ENCODE results near the gene WNT2B.
"Not testable (repeated sequence)": the region's sequence is repeated elsewhere in the genome, so short reads cannot be mapped to it uniquely, and the experiment has no call there.

The WNT2B gene

DNA sequence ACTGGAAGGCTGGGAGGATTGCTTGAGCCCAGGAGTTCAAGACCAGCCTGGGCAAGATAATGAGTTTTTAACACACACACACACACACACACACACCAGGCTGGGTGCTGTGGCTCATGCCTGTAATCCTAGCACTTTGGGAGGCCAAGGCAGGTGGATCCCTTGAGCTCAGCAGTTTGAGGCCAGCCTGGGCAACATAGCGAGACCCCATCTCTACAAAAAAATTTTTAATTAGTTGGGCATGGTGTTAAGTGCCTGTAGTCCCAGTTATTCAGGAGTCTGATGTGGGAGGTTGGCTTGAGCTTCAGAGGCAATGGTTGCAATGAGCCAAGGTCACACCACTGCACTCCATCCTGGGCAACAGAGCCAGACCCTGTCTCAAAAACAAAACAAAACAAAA, 22.7 kb upstream of the WNT2B start:
- H3K27me3 ChIP-seq (ENCODE audit: control insufficient read depth, insufficient read depth, low read length); H3K36me3 ChIP-seq (ENCODE audit: control insufficient read depth, insufficient read depth, low read length); H3K4me1 ChIP-seq (ENCODE audit: control insufficient read depth, insufficient read depth, low read length); H3K9me3 ChIP-seq (ENCODE audit: control insufficient read depth, insufficient read depth, low read length); H3K4me3 ChIP-seq (ENCODE audit: low read depth, low read length); H3K9ac ChIP-seq (ENCODE audit: low read depth, low read length): not testable (repeated sequence)

DNA sequence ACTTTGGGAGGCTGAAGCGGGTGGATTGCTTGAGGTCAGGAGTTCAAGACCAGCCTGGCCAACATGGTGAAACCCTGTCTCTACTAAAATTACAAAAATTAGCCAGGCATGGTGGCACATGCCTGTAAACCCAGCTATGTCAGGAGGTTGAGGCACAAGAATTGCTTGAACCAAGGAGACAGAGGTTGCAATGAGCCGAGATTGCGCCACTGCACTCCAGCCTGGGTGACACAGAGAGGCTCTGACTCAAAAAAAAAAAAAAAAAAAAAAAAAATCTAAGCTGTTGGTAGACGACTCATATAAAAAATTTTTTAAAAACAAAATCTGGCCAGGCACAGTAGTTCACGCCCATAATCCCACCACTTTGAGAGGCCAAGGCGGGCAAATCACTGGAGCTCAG, 21.1 kb upstream of the WNT2B start:
- H3K4me3 ChIP-seq (ENCODE audit: low read depth, low read length); H3K4me1 ChIP-seq (ENCODE audit: control insufficient read depth, insufficient read depth, low read length); H3K9me3 ChIP-seq (ENCODE audit: control insufficient read depth, insufficient read depth, low read length); H3K9ac ChIP-seq (ENCODE audit: low read depth, low read length); H3K27me3 ChIP-seq (ENCODE audit: control insufficient read depth, insufficient read depth, low read length); H3K36me3 ChIP-seq (ENCODE audit: control insufficient read depth, insufficient read depth, low read length): not testable (repeated sequence)

DNA sequence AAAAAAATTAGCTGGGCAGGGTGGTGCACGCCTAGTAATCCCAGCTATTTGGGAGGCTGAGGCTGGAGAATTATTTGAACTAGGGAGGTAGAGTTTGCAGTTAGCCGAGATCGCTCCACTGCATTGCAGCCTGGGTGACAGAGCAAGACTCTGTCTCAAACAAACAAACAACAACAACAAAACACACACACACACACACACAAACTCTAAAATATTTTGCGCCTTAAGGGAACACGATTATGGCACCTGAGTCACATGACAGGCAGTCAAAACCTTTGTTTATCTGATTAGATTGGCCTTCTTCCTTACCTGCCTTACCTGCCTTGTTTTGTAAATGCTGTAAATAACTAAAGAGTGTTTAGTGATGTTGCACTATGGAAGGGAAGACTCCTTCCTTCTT, 20.6 kb upstream of the WNT2B start:
- H3K9me3 ChIP-seq (ENCODE audit: control insufficient read depth, insufficient read depth, low read length): no peaks in the 10 kb centered on the region
- no peak overlapping the region for H3K4me3 ChIP-seq (ENCODE audit: low read depth, low read length)
- no peak overlapping the region for H3K9ac ChIP-seq (ENCODE audit: low read depth, low read length)
- no peaks in the 10 kb centered on the region for H3K4me1 ChIP-seq (ENCODE audit: control insufficient read depth, insufficient read depth, low read length)
- no peaks in the 10 kb centered on the region for H3K27me3 ChIP-seq (ENCODE audit: control insufficient read depth, insufficient read depth, low read length)
- no peaks in the 10 kb centered on the region for H3K36me3 ChIP-seq (ENCODE audit: control insufficient read depth, insufficient read depth, low read length)

DNA sequence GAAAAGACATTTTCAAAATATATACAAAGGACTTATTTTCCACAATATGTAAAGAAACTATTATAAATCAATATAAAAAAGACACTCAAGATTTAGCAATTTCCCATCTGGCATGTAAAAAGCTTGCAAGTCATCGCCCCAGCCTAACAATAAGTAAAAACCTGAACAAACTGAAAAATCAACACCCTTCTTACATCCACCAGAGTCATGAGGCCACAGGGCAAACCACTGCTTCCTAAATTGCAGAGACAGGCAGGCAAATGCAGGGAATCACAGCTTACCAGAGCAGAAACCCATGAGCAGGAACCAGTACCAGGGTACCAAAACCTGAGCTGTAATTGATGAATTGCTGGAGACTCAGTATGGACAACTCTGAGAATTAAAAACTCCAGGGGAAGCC, 16.7 kb upstream of the WNT2B start:
- Histone ChIP-seq H3K4me3 (ENCODE audit: low read depth, low read length) (no peak overlapping the region), H3K9ac (ENCODE audit: low read depth, low read length) (no peak overlapping the region), H3K4me1 (ENCODE audit: control insufficient read depth, insufficient read depth, low read length) (no peaks in the 10 kb centered on the region), H3K27me3 (ENCODE audit: control insufficient read depth, insufficient read depth, low read length) (no peaks in the 10 kb centered on the region), H3K9me3 (ENCODE audit: control insufficient read depth, insufficient read depth, low read length) (no peaks in the 10 kb centered on the region), H3K36me3 (ENCODE audit: control insufficient read depth, insufficient read depth, low read length) (no peaks in the 10 kb centered on the region)

DNA sequence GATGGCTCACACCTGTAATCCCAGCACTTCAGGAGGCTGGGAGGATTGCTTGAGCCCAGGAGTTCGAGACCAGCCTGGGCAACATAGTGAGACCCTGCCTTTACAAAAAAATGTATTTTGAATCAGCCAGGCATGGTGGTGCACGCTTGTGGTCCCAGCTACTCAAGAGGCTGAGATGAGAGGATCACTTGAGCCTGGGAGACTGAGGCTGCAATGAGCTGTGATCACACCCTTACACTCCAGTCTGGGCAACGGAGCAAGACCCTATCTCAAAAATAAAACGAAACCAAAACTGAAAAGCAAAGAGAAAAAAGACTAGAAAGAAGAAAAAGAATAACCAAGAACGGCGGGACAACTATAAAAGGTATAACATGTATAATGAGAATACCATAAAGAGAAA, 15.4 kb upstream of the WNT2B start:
- no peaks in the 10 kb centered on the region for H3K27me3 ChIP-seq (ENCODE audit: control insufficient read depth, insufficient read depth, low read length)
- H3K4me1 ChIP-seq (ENCODE audit: control insufficient read depth, insufficient read depth, low read length): no peaks in the 10 kb centered on the region
- no peaks in the 10 kb centered on the region for H3K9me3 ChIP-seq (ENCODE audit: control insufficient read depth, insufficient read depth, low read length)
- no peak overlapping the region for H3K9ac ChIP-seq (ENCODE audit: low read depth, low read length)
- no peak overlapping the region for H3K4me3 ChIP-seq (ENCODE audit: low read depth, low read length)
- H3K36me3 ChIP-seq (ENCODE audit: control insufficient read depth, insufficient read depth, low read length): no peaks in the 10 kb centered on the region

DNA sequence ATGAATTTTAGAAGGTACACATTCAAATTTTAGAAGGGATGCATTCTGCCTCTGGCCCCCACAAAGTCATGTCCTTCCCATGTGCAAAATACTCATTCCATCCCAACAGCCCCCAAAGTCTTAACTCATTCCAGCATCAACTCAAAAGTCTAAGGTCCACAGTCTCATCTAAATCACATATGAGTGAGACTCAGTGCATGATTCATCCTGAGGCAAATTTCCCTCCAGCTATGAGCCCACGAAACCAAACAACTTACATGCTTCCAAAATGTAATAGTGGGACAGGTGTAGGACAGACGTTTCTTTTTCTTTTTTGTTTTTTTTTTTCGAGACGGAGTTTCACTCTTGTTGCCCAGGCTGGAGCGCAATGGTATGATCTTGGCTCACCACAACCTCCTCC, 12.5 kb upstream of the WNT2B start:
- H3K9me3 ChIP-seq (ENCODE audit: control insufficient read depth, insufficient read depth, low read length): no peaks in the 10 kb centered on the region
- no peaks in the 10 kb centered on the region for H3K4me1 ChIP-seq (ENCODE audit: control insufficient read depth, insufficient read depth, low read length)
- peaks cover 23% of the 10 kb centered on the region for H3K27me3 ChIP-seq (ENCODE audit: control insufficient read depth, insufficient read depth, low read length)
- H3K4me3 ChIP-seq (ENCODE audit: low read depth, low read length): no peak overlapping the region
- no peak overlapping the region for H3K9ac ChIP-seq (ENCODE audit: low read depth, low read length)
- no peaks in the 10 kb centered on the region for H3K36me3 ChIP-seq (ENCODE audit: control insufficient read depth, insufficient read depth, low read length)

DNA sequence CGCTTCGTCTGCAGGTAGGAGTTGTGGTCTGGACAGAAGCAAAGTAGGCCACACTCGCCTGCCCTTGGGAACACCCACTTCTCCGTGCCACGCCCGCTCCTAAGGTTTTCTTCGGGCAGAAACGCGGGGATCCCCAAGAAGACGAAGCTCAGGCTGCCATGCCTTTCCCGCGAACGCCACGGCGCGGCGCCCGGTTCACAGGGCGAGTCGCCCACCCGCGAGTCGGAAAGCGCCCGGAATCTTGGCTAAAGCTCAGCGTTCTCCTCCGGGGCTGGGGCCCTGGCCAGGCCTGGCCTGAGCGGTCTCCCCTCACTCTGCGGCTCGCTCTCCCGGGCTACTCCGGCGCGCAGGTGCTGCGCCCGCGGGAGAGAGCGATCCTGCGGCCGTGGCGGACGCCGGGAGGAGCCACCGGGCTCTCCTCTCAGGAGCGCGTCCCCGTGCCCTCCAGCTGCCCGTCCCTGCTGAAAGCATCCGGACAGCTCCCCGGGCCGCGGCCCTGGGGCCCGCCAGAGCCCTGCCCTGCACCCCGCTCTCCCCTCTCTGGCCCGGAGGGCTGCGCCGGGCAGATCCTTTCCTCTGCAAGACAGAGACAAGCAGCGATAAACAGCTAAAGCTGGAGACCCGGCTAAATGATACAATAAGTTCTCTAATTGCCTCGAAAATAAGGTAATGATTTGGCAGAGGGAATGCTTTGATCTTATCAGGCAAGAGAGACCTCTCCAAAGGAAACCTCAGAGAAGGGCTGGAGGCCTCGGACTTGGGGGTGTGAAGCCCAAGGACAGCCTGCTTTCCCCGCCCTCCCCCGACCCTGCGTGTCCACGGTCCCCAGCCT, 6.7 kb upstream of the WNT2B start:
- Histone ChIP-seq H3K4me1 (ENCODE audit: control insufficient read depth, insufficient read depth, low read length) (peaks cover 4% of the 10 kb centered on the region), H3K27me3 (ENCODE audit: control insufficient read depth, insufficient read depth, low read length) (peaks cover 80% of the 10 kb centered on the region), H3K9me3 (ENCODE audit: control insufficient read depth, insufficient read depth, low read length) (no peaks in the 10 kb centered on the region), H3K4me3 (ENCODE audit: low read depth, low read length) (peak overlapping the region; percentile 58), H3K36me3 (ENCODE audit: control insufficient read depth, insufficient read depth, low read length) (no peaks in the 10 kb centered on the region), H3K9ac (ENCODE audit: low read depth, low read length) (no peak overlapping the region)

DNA sequence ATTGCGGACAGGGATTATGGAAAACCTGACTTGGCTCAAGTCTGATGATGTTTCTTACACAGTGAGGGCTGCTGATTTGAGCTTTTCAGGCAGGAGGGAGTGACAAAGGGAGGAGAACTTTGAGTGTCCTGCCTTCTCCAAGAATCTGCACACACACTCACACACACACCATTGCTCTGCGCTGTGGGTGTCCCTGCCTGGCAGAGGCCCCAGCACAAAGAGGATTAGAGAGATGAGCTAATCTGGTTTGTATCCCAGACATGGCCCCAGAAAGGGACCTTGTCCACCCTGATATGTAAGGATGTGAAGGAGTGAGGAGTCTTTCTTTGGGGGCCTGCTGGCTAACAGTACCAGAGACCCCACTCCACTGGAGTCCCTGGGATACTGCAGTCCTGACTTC, 5.9 kb upstream of the WNT2B start:
- Histone ChIP-seq H3K4me3 (ENCODE audit: low read depth, low read length) (peak overlapping the region; percentile 58), H3K27me3 (ENCODE audit: control insufficient read depth, insufficient read depth, low read length) (peaks cover 88% of the 10 kb centered on the region), H3K9ac (ENCODE audit: low read depth, low read length) (no peak overlapping the region), H3K36me3 (ENCODE audit: control insufficient read depth, insufficient read depth, low read length) (no peaks in the 10 kb centered on the region), H3K9me3 (ENCODE audit: control insufficient read depth, insufficient read depth, low read length) (no peaks in the 10 kb centered on the region), H3K4me1 (ENCODE audit: control insufficient read depth, insufficient read depth, low read length) (peaks cover 7% of the 10 kb centered on the region)

DNA sequence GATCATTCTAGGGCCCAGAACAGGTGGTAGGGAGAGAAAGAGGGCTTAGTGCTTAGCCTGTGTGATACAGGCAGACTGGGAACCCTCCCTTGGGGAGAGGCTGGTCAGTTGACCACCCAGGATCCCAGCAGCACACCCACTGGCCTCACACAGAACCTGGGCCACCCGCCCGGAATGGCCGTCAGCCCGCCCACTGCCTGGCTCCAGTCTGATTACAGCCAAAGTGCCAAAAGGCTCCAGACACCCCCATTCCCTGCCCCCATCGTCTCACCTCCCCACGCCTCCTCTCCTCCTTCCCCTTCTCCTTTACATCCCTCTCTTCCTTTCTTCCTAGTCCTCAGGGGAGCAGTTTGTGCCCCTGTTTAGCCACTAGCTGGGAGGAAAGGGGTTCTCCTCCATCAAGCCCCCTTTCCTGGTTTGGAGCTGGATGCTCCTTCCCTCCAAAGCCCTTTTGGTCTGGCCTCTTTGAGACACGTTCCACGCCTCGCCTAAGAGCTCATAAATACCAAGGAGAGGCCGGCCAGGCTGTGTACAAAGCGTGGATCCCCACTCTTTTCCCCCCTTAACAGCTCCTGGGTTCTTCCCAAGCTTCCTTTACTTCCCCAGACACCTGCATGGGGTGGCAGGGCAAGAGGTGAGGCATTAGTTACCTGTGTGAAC, 4.6 kb upstream of the WNT2B start:
- Histone ChIP-seq H3K36me3 (ENCODE audit: control insufficient read depth, insufficient read depth, low read length) (no peaks in the 10 kb centered on the region), H3K27me3 (ENCODE audit: control insufficient read depth, insufficient read depth, low read length) (peaks cover 90% of the 10 kb centered on the region), H3K9ac (ENCODE audit: low read depth, low read length) (no peak overlapping the region), H3K9me3 (ENCODE audit: control insufficient read depth, insufficient read depth, low read length) (no peaks in the 10 kb centered on the region), H3K4me3 (ENCODE audit: low read depth, low read length) (no peak overlapping the region), H3K4me1 (ENCODE audit: control insufficient read depth, insufficient read depth, low read length) (peaks cover 7% of the 10 kb centered on the region)

DNA sequence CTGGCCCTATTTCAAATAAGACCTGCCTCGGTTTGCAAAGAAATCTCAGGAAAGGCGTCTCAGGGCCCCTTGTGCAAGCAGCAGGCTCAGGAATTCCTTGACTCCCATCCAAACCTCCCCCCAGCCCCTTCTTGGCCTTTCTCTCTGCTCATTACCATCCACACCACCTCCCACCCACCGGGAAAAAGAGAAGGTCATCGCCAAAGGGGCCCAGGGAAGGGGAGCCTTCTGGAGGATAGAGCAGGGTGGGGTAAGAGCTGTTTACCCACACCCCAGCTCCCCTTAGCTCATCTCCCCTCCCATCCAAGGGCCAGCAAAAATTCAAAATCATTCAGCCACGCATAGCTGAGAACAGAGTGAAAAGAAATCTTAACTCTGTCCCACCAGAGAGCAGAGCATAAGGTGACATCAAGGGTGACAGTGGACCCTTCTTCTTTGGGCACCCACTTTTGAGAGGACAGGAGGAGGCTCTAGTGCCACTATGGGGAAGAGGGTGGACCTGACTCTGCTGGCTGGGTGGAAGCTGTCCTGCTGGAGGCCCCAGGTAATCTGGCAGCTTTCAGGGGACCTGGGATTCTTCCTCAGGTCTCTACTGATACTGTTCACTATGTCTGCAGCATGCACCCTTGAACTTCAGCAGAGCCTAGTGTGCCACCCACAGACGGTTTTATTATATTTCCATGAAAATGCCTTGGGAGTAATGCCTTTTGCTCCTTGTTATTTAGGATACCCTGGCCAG, 3.9 kb upstream of the WNT2B start:
- H3K36me3 ChIP-seq (ENCODE audit: control insufficient read depth, insufficient read depth, low read length): no peaks in the 10 kb centered on the region
- no peak overlapping the region for H3K4me3 ChIP-seq (ENCODE audit: low read depth, low read length)
- no peak overlapping the region for H3K9ac ChIP-seq (ENCODE audit: low read depth, low read length)
- H3K9me3 ChIP-seq (ENCODE audit: control insufficient read depth, insufficient read depth, low read length): no peaks in the 10 kb centered on the region
- peaks cover 93% of the 10 kb centered on the region for H3K27me3 ChIP-seq (ENCODE audit: control insufficient read depth, insufficient read depth, low read length)
- peaks cover 9% of the 10 kb centered on the region for H3K4me1 ChIP-seq (ENCODE audit: control insufficient read depth, insufficient read depth, low read length)

DNA sequence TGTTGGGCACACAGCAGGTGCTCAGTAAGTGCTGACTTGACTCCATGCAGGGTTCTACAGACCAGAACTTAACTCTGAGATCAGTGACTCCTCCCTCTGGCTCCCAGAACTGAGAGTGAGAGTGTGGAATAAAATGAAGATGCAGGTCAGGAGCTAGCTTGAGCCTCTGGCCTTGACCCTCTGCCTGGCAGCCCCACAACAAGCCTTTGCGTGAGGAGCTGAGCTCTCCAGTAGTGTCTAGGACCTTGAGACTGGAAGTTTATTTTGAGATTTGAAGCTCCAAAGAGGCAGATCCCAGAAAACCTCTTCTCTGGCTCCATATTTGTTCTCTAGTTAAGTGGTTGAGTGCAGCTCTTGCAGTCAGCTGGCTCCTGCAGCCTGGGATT, 3.4 kb upstream of the WNT2B start:
- Histone ChIP-seq H3K4me1 (ENCODE audit: control insufficient read depth, insufficient read depth, low read length) (peaks cover 13% of the 10 kb centered on the region), H3K27me3 (ENCODE audit: control insufficient read depth, insufficient read depth, low read length) (peaks cover 93% of the 10 kb centered on the region), H3K36me3 (ENCODE audit: control insufficient read depth, insufficient read depth, low read length) (no peaks in the 10 kb centered on the region), H3K9ac (ENCODE audit: low read depth, low read length) (no peak overlapping the region), H3K9me3 (ENCODE audit: control insufficient read depth, insufficient read depth, low read length) (no peaks in the 10 kb centered on the region), H3K4me3 (ENCODE audit: low read depth, low read length) (no peak overlapping the region)

DNA sequence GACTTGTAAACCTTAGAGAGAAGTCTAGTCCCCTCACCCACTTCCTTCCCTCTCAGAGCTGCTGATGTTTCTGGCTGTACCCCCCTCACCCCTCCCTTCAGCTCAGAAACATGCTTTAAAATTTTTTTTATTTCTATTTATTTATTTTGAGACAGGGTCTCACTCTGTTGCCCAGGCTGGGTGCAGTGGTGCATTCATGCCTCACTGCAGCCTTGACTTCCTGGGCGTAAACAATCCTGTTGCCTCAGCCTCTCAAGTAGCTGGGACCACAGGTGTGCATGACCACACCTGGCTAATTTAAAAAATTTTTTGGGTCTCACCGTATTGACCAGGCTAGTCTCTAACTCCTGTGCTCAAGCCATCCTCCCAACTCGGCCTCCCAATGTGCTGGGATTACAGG, 2.9 kb upstream of the WNT2B start:
- Histone ChIP-seq H3K36me3 (ENCODE audit: control insufficient read depth, insufficient read depth, low read length) (no peaks in the 10 kb centered on the region), H3K9me3 (ENCODE audit: control insufficient read depth, insufficient read depth, low read length) (no peaks in the 10 kb centered on the region), H3K27me3 (ENCODE audit: control insufficient read depth, insufficient read depth, low read length) (peaks cover 93% of the 10 kb centered on the region), H3K4me1 (ENCODE audit: control insufficient read depth, insufficient read depth, low read length) (peaks cover 13% of the 10 kb centered on the region), H3K4me3 (ENCODE audit: low read depth, low read length) (no peak overlapping the region), H3K9ac (ENCODE audit: low read depth, low read length) (no peak overlapping the region)

Data from iPS-15b (cell line).